GM19099 (cell line): Measurements from ENCODE around the gene LMF2.

Experiments used
- POLR2A ChIP-seq: IDR thresholded peaks from 3 replicates; pipeline ENCODE4 v1.6.1; 2011; ENCODE audit warnings: low read depth; ENCODE audit not compliant: insufficient read length; ENCODE audit errors: extremely low read depth

Gene LMF2

GRCh38 chr22:50483977-50484853 is 23.3 kb downstream of the LMF2 start:
- no peak for TF ChIP-seq POLR2A

GRCh38 chr22:50483556-50483955 is 23.9 kb downstream of the LMF2 start:
- TF ChIP-seq POLR2A: no peak

GRCh38 chr22:50483106-50483505 is 24.4 kb downstream of the LMF2 start:
- no peak for TF ChIP-seq POLR2A

GRCh38 chr22:50482107-50483074 is 25.1 kb downstream of the LMF2 start:
- no peak for TF ChIP-seq POLR2A

GRCh38 chr22:50481440-50482106 is 25.9 kb downstream of the LMF2 start, which contains the start of gene ADM2:
ADM2 (plus strand) TSS chr22:50481543; CDS start chr22:50481848, 305 bp downstream.
- no peak for TF ChIP-seq POLR2A

GRCh38 chr22:50481045-50481439 is 26.5 kb downstream of the LMF2 start:
- TF ChIP-seq POLR2A: no peak

GRCh38 chr22:50479721-50480120 is 27.8 kb downstream of the LMF2 start:
- no peak for TF ChIP-seq POLR2A

- no peak for TF ChIP-seq POLR2A
Measured at GRCh38 chr22:50477923-50478322, 29.6 kb downstream of the LMF2 start.

- TF ChIP-seq POLR2A: no peak
Measured at GRCh38 chr22:50476868-50477267, 30.6 kb downstream of the LMF2 start.

GRCh38 chr22:50475652-50476002 is 31.9 kb downstream of the LMF2 start:
- TF ChIP-seq POLR2A: no peak

GRCh38 chr22:50474710-50475651 is 32.5 kb downstream of the LMF2 start, which contains the start of gene SBF1:
SBF1 (minus strand) TSS chr22:50475035; CDS start chr22:50474840, 195 bp downstream.
- peak; percentile 72 for TF ChIP-seq POLR2A

- no peak for TF ChIP-seq POLR2A
Measured at GRCh38 chr22:50473855-50474671, 33.4 kb downstream of the LMF2 start.

GRCh38 chr22:50473088-50473487 is 34.4 kb downstream of the LMF2 start:
- no peak for TF ChIP-seq POLR2A

GRCh38 chr22:50471962-50472361 is 35.5 kb downstream of the LMF2 start:
- TF ChIP-seq POLR2A: no peak
